SIG-M5 treated with dmso at 0.1 percent for 504 hours (cell line): ENCODE data around the gene FGFBP3.
"Not testable (repeated sequence)": the region's sequence is repeated elsewhere in the genome, so short reads cannot be mapped to it uniquely, and the experiment has no call there.

Experiments used
- DNase-seq: peaks from one replicate; lab custom pipeline; 2025; ENCODE audit not compliant: unreplicated experiment; lab: John Stamatoyannopoulos, UW

FGFBP3 gene

GRCh38 chr10:91901784-91902677 is 7.3 kb downstream of the FGFBP3 start:
- peak; percentile 91 for DNase-seq

- DNase-seq: no peak
These were observed 11.9 kb downstream of the FGFBP3 start for GRCh38 chr10:91897421-91897820.

GRCh38 chr10:91896212-91896756 is 13.0 kb downstream of the FGFBP3 start:
- DNase-seq: no peak

GRCh38 chr10:91894261-91894685 is 15.0 kb downstream of the FGFBP3 start:
- DNase-seq: not testable (repeated sequence)

GRCh38 chr10:91893051-91893450 is 16.2 kb downstream of the FGFBP3 start:
- DNase-seq: no peak

- DNase-seq: no peak
These were observed 17.9 kb downstream of the FGFBP3 start for GRCh38 chr10:91891125-91892001.

- no peak for DNase-seq
These were observed 21.8 kb downstream of the FGFBP3 start for GRCh38 chr10:91887272-91888076.

GRCh38 chr10:91886954-91887271 is 22.4 kb downstream of the FGFBP3 start:
- no peak for DNase-seq

GRCh38 chr10:91885362-91886079 is 23.8 kb downstream of the FGFBP3 start:
- DNase-seq: no peak

- DNase-seq: no peak
These were observed 24.8 kb downstream of the FGFBP3 start for GRCh38 chr10:91884536-91884935.

GRCh38 chr10:91883549-91884444 is 25.5 kb downstream of the FGFBP3 start:
- DNase-seq: no peak

- DNase-seq: peak; percentile 40
These were observed 29.0 kb downstream of the FGFBP3 start for GRCh38 chr10:91880310-91880709.

GRCh38 chr10:91879515-91880170 is 29.6 kb downstream of the FGFBP3 start:
- no peak for DNase-seq

- no peak for DNase-seq
These were observed 33.5 kb downstream of the FGFBP3 start for GRCh38 chr10:91875779-91876178.

GRCh38 chr10:91875156-91875555 is 34.1 kb downstream of the FGFBP3 start:
- no peak for DNase-seq

GRCh38 chr10:91865562-91866081 is 43.7 kb downstream of the FGFBP3 start:
- DNase-seq: no peak

GRCh38 chr10:91864744-91865143 is 44.5 kb downstream of the FGFBP3 start:
- no peak for DNase-seq

- no peak for DNase-seq
These were observed 45.2 kb downstream of the FGFBP3 start for GRCh38 chr10:91864099-91864498.
